HFF-Myc (cell line): ENCODE measurements around the gene SLC17A2.

ENCODE experiments used
- DNase-seq: peaks from one replicate; pipeline ENCODE4 v3.0.0-alpha.2; 2011; ENCODE audit warnings: low read depth; ENCODE audit errors: extremely low read depth
- H3K4me3 ChIP-seq: replicated peaks from 2 replicates; pipeline ENCODE4 v1.5.1; 2011; ENCODE audit warnings: low read depth, mild to moderate bottlenecking, control low read depth, low read length
- TF ChIP-seq, protein P1 (sequence below): IDR thresholded peaks from 2 replicates; pipeline ENCODE4 v1.5.1; 2012; ENCODE audit warnings: mild to moderate bottlenecking, low read depth, low read length, control low read depth; ENCODE audit errors: missing control alignments

The SLC17A2 gene, protein sequence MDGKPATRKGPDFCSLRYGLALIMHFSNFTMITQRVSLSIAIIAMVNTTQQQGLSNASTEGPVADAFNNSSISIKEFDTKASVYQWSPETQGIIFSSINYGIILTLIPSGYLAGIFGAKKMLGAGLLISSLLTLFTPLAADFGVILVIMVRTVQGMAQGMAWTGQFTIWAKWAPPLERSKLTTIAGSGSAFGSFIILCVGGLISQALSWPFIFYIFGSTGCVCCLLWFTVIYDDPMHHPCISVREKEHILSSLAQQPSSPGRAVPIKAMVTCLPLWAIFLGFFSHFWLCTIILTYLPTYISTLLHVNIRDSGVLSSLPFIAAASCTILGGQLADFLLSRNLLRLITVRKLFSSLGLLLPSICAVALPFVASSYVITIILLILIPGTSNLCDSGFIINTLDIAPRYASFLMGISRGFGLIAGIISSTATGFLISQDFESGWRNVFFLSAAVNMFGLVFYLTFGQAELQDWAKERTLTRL

DNA sequence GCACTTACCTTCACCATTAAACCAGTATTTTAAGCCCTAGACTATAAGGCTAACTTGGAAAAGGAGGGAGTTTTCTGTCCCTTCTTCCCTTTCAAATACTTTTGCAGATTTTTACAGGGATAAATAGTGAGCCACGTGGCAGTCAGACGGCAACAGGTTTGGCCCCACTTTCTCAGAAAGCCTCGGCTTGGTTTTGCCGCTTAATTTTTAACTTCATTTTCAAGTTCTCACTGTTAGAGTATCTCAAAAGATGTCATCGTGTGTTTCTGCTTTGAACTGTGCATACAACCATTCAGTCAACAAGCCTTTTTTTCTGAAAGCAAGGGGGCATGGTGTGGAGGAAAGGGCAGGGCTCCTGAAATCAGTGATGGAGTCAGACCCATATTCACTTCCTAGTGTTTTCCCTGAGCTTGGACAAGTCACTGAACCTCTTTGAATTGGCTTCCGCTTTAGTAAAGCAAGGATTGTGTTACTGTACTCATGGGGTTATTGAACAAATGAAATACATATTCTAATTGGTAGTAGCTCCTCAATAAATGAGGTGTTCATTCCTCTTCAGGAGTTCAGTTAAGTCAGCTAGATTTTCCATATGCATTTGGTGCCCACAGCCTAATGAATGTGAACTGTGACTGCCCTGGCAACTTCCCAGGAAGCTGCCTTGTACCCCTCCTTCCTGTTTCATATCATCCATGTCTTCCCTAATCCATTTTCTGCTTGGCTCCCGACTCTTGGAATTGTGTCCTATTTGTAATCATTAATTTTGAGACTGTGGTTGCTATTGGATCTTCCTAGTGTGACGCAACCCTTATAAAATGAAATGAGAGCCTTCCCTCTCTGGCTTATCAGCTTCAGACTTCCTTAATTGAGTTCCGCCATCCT is at the start of gene SLC17A2:
TSS of gene SLC17A2 (minus strand) at position 160 of the 879 bp plus-strand sequence. CDS start 4,895 bp downstream, outside the sequence.
- DNase-seq = no peak
- H3K4me3 ChIP-seq = no peak within 1 kb of the TSS
- TF ChIP-seq, protein P1, sequence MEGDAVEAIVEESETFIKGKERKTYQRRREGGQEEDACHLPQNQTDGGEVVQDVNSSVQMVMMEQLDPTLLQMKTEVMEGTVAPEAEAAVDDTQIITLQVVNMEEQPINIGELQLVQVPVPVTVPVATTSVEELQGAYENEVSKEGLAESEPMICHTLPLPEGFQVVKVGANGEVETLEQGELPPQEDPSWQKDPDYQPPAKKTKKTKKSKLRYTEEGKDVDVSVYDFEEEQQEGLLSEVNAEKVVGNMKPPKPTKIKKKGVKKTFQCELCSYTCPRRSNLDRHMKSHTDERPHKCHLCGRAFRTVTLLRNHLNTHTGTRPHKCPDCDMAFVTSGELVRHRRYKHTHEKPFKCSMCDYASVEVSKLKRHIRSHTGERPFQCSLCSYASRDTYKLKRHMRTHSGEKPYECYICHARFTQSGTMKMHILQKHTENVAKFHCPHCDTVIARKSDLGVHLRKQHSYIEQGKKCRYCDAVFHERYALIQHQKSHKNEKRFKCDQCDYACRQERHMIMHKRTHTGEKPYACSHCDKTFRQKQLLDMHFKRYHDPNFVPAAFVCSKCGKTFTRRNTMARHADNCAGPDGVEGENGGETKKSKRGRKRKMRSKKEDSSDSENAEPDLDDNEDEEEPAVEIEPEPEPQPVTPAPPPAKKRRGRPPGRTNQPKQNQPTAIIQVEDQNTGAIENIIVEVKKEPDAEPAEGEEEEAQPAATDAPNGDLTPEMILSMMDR = no peak

DNA sequence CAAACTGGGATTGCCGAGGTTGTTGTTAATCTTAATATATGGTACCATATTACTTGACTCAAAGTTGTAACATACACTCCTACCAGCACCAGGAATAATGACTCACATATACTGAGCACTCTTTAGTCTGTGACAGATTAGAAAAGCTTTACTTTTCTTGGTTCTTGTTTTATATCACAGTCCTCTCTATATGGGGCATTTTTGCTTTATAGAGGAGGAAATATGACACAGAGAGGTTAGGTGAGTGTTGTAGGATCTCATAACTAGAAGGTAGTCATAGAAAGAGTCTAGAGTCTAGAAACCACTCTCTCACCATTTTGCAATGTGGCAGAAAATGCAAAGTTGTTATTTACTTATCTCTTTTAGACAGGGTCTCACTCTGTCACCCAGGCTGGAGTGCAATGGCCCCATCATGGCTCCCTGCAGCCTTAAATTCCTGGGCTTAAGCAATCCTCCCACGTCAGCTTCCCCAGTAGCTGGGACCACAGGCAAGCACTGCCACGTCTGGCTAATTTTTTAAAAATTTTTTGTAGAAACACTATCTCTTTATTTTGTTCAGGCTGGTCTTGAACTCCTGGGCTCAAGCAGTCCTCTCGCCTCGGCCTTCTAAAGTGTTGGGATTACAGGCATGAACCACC is 45.6 kb upstream of the SLC17A2 start:
- DNase-seq = no peak
- H3K4me3 ChIP-seq = no peak overlapping the region
- TF ChIP-seq, protein P1 = no peak

DNA sequence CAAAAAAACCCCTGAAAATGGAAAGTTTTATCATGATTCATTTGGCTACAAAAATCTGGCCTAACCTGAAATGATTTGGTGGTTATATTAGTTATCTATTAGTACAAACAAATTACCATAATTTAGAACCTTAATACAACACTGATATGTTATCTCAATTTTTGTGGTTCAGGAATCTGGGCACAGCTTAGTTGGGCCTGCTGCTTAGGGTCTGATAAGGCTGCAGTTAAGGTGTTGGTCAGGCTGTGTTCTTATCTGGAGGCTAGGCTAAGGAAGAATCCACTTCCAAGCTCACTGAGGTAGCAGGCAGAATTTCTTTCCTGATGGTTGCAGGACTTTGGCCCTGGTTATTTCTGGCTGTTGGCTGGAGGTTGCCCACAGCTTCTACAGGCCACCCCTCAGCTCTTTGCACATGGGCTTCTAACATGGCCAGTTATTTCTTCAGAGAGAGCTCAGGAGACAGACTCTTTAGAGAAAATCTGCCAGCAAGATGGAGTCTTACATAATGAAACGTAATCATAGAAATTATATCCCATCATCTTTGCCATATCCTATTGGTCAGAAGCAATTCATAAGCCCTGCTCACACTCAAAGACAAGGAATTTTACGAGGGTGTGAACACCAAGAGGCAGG is 43.5 kb upstream of the SLC17A2 start:
- no peak for DNase-seq
- TF ChIP-seq, protein P1 = no peak
- no peak overlapping the region for H3K4me3 ChIP-seq

DNA sequence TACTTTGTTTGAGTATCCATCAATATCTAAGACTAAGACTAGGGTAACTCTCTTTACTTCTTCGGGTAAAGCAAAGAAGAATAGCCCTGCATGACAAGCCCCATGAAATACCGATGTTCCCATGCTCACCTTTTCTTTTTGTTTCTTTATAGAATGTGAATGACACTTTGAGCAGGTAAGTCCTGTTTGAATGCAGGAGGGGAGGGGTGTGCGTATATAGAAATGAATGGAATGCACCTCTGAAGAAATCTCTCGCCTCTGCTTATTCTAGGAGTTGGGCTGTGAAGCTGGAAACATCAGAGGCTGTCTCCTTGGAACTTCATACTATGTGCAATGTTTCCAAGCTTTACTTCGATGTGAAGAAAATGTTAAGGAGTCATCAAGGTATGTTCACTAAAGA is 42.4 kb upstream of the SLC17A2 start:
- no peak for DNase-seq
- TF ChIP-seq, protein P1 = no peak

DNA sequence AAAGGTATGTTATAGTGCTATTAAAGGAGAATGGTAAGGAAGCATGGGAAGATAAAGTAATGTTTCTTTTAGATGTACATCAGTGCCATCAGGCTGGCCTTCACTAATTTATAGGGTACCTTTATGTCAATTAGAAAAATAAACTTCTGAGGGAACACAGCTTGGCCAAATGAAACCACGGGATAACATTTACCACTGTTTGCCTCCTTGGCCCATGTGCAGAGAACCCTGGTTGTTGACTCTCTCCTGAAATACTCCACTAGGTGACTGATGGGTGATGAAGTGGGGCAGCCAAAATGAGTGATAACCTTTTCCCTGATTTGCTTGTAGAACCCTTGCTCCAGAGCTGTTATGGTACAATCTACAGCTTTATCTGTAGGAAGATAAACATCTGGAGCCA is 41.6 kb upstream of the SLC17A2 start:
- no peak for DNase-seq
- no peak overlapping the region for H3K4me3 ChIP-seq
- TF ChIP-seq, protein P1 = no peak

More for the DNA sequence above, 42.4 kb upstream of the SLC17A2 start:
- no peak overlapping the region for H3K4me3 ChIP-seq

DNA sequence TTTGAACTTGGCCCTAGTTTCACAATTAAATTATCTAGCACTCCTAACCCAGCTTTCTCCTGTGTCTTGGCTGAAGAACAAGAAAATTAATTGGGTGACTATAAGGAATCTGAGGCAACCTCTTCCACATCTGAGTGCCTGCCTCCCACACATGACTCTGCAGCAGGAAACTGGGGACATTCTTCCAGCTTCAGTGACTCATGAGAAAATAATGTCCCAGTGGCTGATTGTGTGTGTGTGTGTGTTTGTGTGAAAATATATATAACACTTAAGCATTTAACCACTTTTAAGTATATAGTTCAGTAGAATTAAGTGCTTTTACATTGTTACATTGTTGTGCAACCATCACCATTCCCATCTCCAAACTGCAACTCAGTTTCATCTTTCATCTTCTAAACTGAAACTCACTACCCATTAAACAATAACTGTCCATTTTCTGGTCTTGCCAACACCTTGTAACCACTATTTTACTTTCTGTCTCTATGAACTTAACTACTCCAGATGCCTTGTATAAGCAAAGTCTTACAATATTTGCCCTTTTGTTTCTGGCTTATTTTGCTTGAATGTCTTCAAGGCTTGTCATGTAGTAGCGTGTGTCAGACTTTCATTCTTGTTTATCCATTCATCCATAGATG is 40.8 kb upstream of the SLC17A2 start:
- DNase-seq = peak; percentile 80
- TF ChIP-seq, protein P1 = no peak

More for the DNA sequence above, 40.8 kb upstream of the SLC17A2 start:
- no peak overlapping the region for H3K4me3 ChIP-seq
